Measurements from ENCODE around the gene SLC35A5.
A peak's percentile ranks its signal among the peaks of the same experiment; 100 is the strongest.

The SLC35A5 gene

DNA sequence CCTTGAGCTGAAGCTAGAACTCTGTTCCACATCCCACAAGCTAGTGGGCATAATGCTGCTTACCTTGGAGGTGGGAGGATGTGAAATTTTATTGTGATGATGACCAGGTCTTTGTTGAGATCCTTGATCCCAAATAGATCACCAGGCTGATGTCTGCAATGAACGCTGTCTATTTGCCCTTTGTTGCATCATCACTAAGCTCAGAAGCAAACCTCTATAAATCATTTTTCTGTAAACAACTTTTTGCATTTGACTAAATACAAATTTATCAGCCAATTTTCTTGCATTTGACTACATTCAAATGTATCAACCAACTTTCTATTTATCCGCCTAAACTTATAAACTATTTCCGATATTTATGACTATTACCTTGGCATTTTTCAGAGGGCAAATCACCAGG lies 69.4 kb downstream of the SLC35A5 start:
- FAIRE-seq (no peak), DNase-seq (ENCODE audit: insufficient read length, low spot score) (no peak)
- TF ChIP-seq PAX5 (IDR thresholded peaks at IDR 0.05; ENCODE audit: insufficient read depth, low read length, severe bottlenecking) (no peak), POU2F2 (IDR thresholded peaks at IDR 0.05; ENCODE audit: low read depth, low read length) (no peak), SPI1 (IDR thresholded peaks at IDR 0.05; ENCODE audit: low read depth, low read length) (no peak), TAF1 (IDR thresholded peaks at IDR 0.05; ENCODE audit: low read depth, low read length) (no peak), POLR2A (IDR thresholded peaks at IDR 0.05; ENCODE audit: low read depth, low read length) (no peak), POLR2AphosphoS5 (IDR thresholded peaks at IDR 0.05; ENCODE audit: low read depth, low read length) (no peak)

DNA sequence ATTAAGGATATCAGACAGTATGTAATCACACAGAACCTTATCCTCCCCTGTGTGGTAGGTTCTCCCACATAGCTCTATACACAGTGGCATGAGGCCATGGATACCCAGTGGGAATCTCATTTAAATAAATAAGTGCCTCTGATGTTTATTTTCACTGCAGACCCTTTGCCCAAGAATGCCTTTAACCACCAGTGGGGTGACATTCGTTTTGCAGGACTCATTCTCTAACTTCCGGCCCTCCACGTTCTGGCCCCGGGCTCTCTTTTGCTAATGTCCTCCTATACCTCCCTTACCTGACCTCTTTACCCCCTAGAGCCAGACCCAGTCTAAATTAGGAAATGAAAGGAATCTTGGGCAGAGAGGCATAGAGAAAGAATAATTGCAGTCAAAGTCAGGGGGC lies 70.8 kb downstream of the SLC35A5 start:
- FAIRE-seq = no peak
- TF ChIP-seq POLR2AphosphoS5 (IDR thresholded peaks at IDR 0.05; ENCODE audit: low read depth, low read length) (no peak), POLR2A (IDR thresholded peaks at IDR 0.05; ENCODE audit: low read depth, low read length) (no peak), SPI1 (IDR thresholded peaks at IDR 0.05; ENCODE audit: low read depth, low read length) (no peak), TAF1 (IDR thresholded peaks at IDR 0.05; ENCODE audit: low read depth, low read length) (no peak), PAX5 (IDR thresholded peaks at IDR 0.05; ENCODE audit: insufficient read depth, low read length, severe bottlenecking) (no peak), POU2F2 (IDR thresholded peaks at IDR 0.05; ENCODE audit: low read depth, low read length) (no peak)
- DNase-seq (ENCODE audit: insufficient read length, low spot score) = no peak

DNA sequence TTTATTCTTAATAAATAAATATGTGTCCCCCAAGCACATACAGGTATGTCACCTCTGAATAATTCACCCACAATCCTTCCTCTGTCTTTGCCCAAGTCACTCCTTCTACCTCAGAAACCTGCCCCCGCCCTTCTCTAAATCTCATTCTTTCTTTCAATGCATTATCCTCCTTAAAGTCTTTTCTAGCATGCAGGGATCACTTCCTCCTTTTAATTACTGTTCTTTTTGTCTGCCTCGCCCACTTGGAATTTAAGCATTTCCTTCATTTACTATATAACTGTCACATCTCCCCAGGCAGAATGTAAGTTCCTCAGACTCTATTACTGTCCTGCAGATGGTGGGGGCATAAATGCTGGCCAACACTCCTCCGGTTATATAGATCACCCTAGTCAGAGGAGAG lies 71.3 kb downstream of the SLC35A5 start:
- no peak for DNase-seq (ENCODE audit: insufficient read length, low spot score)
- TF ChIP-seq SPI1 (IDR thresholded peaks at IDR 0.05; ENCODE audit: low read depth, low read length) (peak; percentile 31; the same call in 1 of the 2 replicates), POLR2A (IDR thresholded peaks at IDR 0.05; ENCODE audit: low read depth, low read length) (no peak), TAF1 (IDR thresholded peaks at IDR 0.05; ENCODE audit: low read depth, low read length) (no peak), PAX5 (IDR thresholded peaks at IDR 0.05; ENCODE audit: insufficient read depth, low read length, severe bottlenecking) (no peak)
- FAIRE-seq = no peak

GRCh38 chr3:112633757-112634156 lies 71.9 kb downstream of the SLC35A5 start:
- DNase-seq (ENCODE audit: insufficient read length, low spot score) (no peak), FAIRE-seq (no peak)
- TF ChIP-seq POLR2A (IDR thresholded peaks at IDR 0.05; ENCODE audit: low read depth, low read length) = no peak
- TF ChIP-seq POU2F2 (IDR thresholded peaks at IDR 0.05; ENCODE audit: low read depth, low read length) = no peak
- no peak for TF ChIP-seq PAX5 (IDR thresholded peaks at IDR 0.05; ENCODE audit: insufficient read depth, low read length, severe bottlenecking)
- TF ChIP-seq TAF1 (IDR thresholded peaks at IDR 0.05; ENCODE audit: low read depth, low read length) = no peak
- no peak for TF ChIP-seq SPI1 (IDR thresholded peaks at IDR 0.05; ENCODE audit: low read depth, low read length)
- no peak for TF ChIP-seq POLR2AphosphoS5 (IDR thresholded peaks at IDR 0.05; ENCODE audit: low read depth, low read length)

DNA sequence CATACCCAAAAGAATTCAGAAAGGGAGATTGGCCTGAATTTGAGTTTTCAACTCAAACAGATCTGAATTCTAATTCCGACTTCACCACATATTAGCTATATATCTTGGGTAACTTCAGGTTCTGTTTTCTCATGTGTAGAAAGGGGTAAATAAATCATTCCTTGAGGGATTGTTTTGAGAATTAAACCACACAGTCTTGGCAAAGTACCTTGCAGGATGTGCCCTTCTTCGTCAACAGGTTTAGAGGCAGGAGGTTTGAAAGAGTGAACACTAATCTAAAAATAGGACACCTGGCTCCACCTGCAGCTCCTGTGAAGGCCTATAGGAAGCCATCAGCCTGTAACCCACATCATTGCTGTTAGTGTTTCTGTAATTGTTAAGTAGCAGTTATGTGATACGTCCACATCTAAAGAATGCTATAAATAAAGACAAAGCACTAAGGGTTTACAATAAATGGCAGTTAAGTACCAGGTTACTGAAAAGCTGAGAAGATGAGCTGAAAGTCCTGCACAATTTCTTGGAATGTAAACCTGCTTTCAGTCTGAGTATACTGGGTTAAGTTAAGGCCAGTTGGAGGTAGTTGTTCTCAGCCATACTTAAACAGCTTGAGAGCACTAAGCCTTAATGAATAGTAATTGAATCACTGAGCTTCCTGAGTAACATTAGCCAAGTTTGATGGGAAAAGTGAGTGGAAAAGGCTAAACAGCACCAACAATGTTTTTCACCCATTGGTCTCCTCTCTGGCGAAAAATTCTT lies 73.1 kb downstream of the SLC35A5 start:
- FAIRE-seq (peak; percentile 33), DNase-seq (ENCODE audit: insufficient read length, low spot score) (no peak)
- TF ChIP-seq PAX5 (IDR thresholded peaks at IDR 0.05; ENCODE audit: insufficient read depth, low read length, severe bottlenecking) = no peak
- TF ChIP-seq TAF1 (IDR thresholded peaks at IDR 0.05; ENCODE audit: low read depth, low read length) = no peak
- TF ChIP-seq POU2F2 (IDR thresholded peaks at IDR 0.05; ENCODE audit: low read depth, low read length) = no peak
- no peak for TF ChIP-seq POLR2A (IDR thresholded peaks at IDR 0.05; ENCODE audit: low read depth, low read length)
- TF ChIP-seq SPI1 (IDR thresholded peaks at IDR 0.05; ENCODE audit: low read depth, low read length) = no peak
- TF ChIP-seq POLR2AphosphoS5 (IDR thresholded peaks at IDR 0.05; ENCODE audit: low read depth, low read length) = no peak
